Neuron (in vitro differentiated cells): ENCODE data around the gene EGFLAM.

Source experiments
- H2AFZ ChIP-seq: one replicate; pipeline ENCODE4 v1.6.1; 2013; ENCODE audit warnings: low read depth, mild to moderate bottlenecking, inconsistent platforms, low read length, moderate library complexity
- H3K27me3 ChIP-seq: one replicate; pipeline ENCODE4 v1.6.1; 2013; ENCODE audit warnings: low read length; ENCODE audit not compliant: insufficient read depth
- H3K36me3 ChIP-seq: one replicate; pipeline ENCODE4 v1.6.1; 2013; ENCODE audit warnings: low read length; ENCODE audit not compliant: insufficient read depth
- H3K4me1 ChIP-seq: one replicate; pipeline ENCODE4 v1.6.1; 2013; ENCODE audit warnings: low read length; ENCODE audit not compliant: insufficient read depth
- H3K4me3 ChIP-seq: 2 replicates; pipeline ENCODE4 v1.5.1; 2013; ENCODE audit warnings: mild to moderate bottlenecking, low read length, moderate library complexity
- H3K9me3 ChIP-seq: one replicate; pipeline ENCODE4 v1.6.1; 2013; ENCODE audit warnings: low read length

EGFLAM gene

DNA sequence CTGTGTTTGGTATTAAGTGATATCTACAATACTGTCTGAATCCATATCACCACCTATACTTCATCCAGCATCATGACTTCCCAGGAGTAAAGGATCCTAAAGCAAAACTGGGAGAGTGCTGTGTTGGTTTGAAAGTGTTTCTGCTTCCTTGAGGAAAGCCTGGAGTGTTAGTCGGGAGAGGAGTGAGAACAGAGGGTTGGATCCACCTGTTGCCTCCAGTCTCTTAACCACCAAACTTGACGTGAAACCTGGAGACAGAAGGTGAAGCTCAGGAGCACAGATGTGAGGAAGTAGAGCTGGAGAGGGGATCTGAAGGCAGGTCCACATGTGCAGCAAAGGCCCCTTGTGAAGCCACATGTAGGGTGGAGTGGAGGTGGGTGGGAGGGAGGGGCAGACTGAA is 88.2 kb downstream of the EGFLAM start:
- H2AFZ ChIP-seq: no peak overlapping the region
- no peak overlapping the region for H3K4me3 ChIP-seq
- no peaks in the 10 kb centered on the region for H3K9me3 ChIP-seq

GRCh38 chr5:38347040-38347763 is 88.8 kb downstream of the EGFLAM start:
- no peaks in the 10 kb centered on the region for H3K4me1 ChIP-seq
- H2AFZ ChIP-seq: no peak overlapping the region
- no peak overlapping the region for H3K4me3 ChIP-seq
- H3K27me3 ChIP-seq: no peaks in the 10 kb centered on the region
- H3K9me3 ChIP-seq: no peaks in the 10 kb centered on the region
- no peaks in the 10 kb centered on the region for H3K36me3 ChIP-seq

More for the DNA sequence above, 88.2 kb downstream of the EGFLAM start:
- Histone ChIP-seq H3K27me3 (no peaks in the 10 kb centered on the region), H3K36me3 (no peaks in the 10 kb centered on the region), H3K4me1 (no peaks in the 10 kb centered on the region)

DNA sequence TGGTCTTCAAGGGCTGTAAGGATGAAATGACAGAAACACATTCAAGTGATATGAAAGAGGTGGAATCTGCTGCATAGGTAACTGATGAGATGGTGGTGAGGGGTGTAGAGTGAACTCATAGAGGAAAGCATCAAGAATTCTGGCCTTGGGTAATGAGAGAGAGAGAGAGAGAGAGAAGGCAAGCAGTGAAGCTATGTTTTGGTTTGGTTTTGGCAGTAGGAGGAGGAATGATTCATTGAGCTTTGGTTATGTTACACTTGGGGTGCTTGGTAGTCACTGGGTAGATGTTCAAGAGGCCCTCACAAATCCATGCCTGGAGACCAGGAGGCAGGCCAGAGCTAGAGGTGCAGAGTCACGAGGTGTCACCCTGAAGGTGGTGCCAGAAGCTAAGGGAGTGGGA is 89.5 kb downstream of the EGFLAM start:
- Histone ChIP-seq H3K4me3 (no peak overlapping the region), H3K9me3 (no peaks in the 10 kb centered on the region), H3K36me3 (no peaks in the 10 kb centered on the region), H3K27me3 (no peaks in the 10 kb centered on the region), H3K4me1 (no peaks in the 10 kb centered on the region), H2AFZ (no peak overlapping the region)

GRCh38 chr5:38360323-38361061 is 102.1 kb downstream of the EGFLAM start:
- Histone ChIP-seq H3K4me1 (no peaks in the 10 kb centered on the region), H3K9me3 (no peaks in the 10 kb centered on the region), H3K36me3 (no peaks in the 10 kb centered on the region), H2AFZ (no peak overlapping the region), H3K4me3 (no peak overlapping the region), H3K27me3 (no peaks in the 10 kb centered on the region)

DNA sequence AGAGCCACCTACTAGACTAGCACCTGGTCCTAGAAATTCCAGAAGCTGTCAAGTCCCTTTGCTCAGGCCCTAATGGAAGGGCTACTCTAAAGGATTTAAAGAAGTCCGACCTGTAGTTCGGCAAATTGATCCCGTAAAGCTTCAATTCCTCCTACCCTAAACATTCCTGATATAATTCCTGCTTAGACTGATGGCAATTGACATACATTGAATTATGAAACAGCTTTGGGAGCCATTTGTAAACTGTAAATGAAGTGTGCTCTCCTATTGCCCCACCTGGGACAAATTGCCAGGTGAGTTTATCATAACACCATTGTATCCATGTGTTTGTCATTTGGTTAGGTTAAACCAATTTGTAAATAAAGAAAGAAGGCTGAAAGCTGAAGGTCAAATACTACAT is 104.4 kb downstream of the EGFLAM start:
- no peaks in the 10 kb centered on the region for H3K4me1 ChIP-seq
- no peak overlapping the region for H3K4me3 ChIP-seq
- H3K36me3 ChIP-seq: no peaks in the 10 kb centered on the region
- no peaks in the 10 kb centered on the region for H3K9me3 ChIP-seq
- no peaks in the 10 kb centered on the region for H3K27me3 ChIP-seq
- no peak overlapping the region for H2AFZ ChIP-seq

GRCh38 chr5:38364825-38365224 is 106.5 kb downstream of the EGFLAM start:
- no peaks in the 10 kb centered on the region for H3K27me3 ChIP-seq

DNA sequence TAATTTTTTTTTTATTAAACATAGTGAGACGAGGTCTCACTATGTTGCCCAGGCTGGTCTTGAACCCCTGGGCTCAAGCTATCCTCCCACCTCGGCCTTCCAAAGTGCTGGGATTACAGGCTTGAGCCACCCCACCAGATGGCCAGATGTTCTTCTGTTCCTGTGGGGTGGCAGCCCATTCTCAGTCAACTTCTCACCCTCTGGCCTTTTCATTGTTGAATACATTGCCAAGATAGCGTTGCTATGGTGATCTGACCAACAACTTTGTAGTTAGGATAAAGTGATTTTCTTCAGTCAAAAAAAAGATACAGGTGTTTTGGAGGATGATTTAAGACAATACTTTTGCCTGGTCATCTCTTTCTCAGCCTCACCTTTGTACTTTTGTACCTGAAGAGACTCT is 109.1 kb downstream of the EGFLAM start:
- no peaks in the 10 kb centered on the region for H3K9me3 ChIP-seq
- H3K4me1 ChIP-seq: no peaks in the 10 kb centered on the region
- H3K36me3 ChIP-seq: no peaks in the 10 kb centered on the region
- H3K27me3 ChIP-seq: no peaks in the 10 kb centered on the region
- H3K4me3 ChIP-seq: no peak overlapping the region
- H2AFZ ChIP-seq: no peak overlapping the region

More at GRCh38 chr5:38364825-38365224, 106.5 kb downstream of the EGFLAM start:
- H3K4me3 ChIP-seq: no peak overlapping the region
- H3K4me1 ChIP-seq: no peaks in the 10 kb centered on the region
- no peak overlapping the region for H2AFZ ChIP-seq
- H3K36me3 ChIP-seq: no peaks in the 10 kb centered on the region
- no peaks in the 10 kb centered on the region for H3K9me3 ChIP-seq

- H3K36me3 ChIP-seq: no peaks in the 10 kb centered on the region
- no peak overlapping the region for H2AFZ ChIP-seq
- no peaks in the 10 kb centered on the region for H3K27me3 ChIP-seq
- no peaks in the 10 kb centered on the region for H3K4me1 ChIP-seq
- H3K9me3 ChIP-seq: no peaks in the 10 kb centered on the region
- H3K4me3 ChIP-seq: no peak overlapping the region
These were observed 109.6 kb downstream of the EGFLAM start for GRCh38 chr5:38367966-38368365.

GRCh38 chr5:38369692-38370091 is 111.3 kb downstream of the EGFLAM start:
- Histone ChIP-seq H3K36me3 (no peaks in the 10 kb centered on the region), H2AFZ (no peak overlapping the region), H3K27me3 (no peaks in the 10 kb centered on the region), H3K9me3 (no peaks in the 10 kb centered on the region), H3K4me1 (no peaks in the 10 kb centered on the region), H3K4me3 (no peak overlapping the region)

DNA sequence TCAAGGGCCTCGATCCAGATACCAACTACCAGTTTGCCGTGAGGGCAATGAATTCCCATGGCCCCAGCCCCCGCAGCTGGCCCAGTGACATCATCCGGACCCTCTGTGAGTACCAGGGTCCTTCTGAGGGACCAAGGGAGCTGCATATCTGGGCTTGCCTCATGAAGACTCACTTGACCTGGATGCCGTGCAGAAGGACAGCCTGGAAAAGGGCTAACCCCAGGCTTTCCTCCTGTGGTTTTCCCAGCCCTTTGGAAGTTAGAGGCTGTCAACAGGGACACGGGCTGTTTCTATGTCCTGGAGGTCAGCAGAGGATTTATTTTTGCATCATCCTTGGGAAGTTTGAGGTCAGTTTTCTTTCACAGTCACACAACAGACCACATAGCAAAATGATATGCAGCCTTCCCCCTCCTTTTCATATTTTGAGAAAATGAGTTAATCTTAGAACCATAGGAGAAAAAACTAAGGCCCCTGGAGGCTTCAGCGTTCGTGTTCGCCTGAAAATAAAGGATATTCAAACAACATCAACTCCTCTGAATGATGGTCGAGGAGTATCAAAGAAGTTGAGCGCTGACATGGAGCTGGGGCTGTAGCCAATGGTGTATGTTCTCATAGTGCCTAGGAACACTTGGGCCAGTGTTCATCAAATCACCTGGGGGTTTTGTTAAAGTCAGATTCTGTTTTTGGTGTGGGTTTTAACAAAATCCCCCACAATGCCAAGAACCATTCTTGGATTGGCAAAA is 112.2 kb downstream of the EGFLAM start:
- no peak overlapping the region for H3K4me3 ChIP-seq
- H3K4me1 ChIP-seq: no peaks in the 10 kb centered on the region
- no peak overlapping the region for H2AFZ ChIP-seq
- H3K36me3 ChIP-seq: no peaks in the 10 kb centered on the region
- no peaks in the 10 kb centered on the region for H3K9me3 ChIP-seq
- H3K27me3 ChIP-seq: no peaks in the 10 kb centered on the region

DNA sequence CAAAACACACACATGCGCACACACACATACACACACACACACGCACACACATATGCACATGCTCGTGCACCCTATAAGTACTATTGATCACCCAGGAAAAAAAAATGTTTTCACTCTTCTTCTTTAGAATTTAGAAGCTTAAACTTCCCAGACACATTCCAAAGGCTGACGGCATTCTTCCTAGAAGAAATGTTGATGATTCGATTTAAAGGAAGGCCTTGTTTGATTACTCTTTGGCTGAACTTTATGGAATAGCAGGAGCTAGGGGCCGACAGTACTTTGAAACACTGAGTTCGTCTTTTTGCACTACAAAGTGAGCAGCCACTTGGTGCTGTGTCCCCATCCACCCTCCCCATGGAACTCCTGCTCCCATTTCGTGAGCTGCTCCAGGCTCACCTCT is 113.2 kb downstream of the EGFLAM start:
- H3K9me3 ChIP-seq: no peaks in the 10 kb centered on the region
- H3K4me1 ChIP-seq: no peaks in the 10 kb centered on the region
- no peaks in the 10 kb centered on the region for H3K27me3 ChIP-seq
- no peak overlapping the region for H3K4me3 ChIP-seq
- H2AFZ ChIP-seq: no peak overlapping the region
- H3K36me3 ChIP-seq: no peaks in the 10 kb centered on the region

- Histone ChIP-seq H3K4me3 (no peak overlapping the region), H3K9me3 (no peaks in the 10 kb centered on the region), H3K27me3 (no peaks in the 10 kb centered on the region), H3K36me3 (no peaks in the 10 kb centered on the region), H2AFZ (no peak overlapping the region), H3K4me1 (no peaks in the 10 kb centered on the region)
These were observed 115.4 kb downstream of the EGFLAM start for GRCh38 chr5:38373743-38374142.

DNA sequence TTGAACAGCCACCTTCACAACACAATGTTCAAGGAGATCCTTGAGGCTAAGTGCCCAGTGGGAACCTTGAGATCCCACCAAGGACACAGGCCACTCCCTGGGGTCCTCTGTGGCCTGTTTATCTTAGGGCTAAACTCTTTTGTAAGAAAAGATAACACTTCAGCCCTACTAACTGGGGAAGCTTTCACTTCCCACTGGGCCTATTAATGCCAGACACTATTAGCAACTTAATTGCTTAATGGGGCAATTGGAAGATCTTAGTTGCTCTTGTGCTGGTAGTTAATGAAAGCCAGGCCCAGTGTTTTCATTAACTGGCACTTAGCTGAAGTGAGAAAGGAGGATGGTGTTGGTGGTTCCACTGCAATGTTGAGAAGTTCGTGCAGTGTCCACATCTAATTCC is 117.1 kb downstream of the EGFLAM start:
- H3K27me3 ChIP-seq: no peaks in the 10 kb centered on the region
- no peak overlapping the region for H3K4me3 ChIP-seq
- peaks cover 7% of the 10 kb centered on the region for H3K4me1 ChIP-seq

More for the DNA sequence above, 117.1 kb downstream of the EGFLAM start:
- Histone ChIP-seq H3K9me3 (no peaks in the 10 kb centered on the region), H2AFZ (no peak overlapping the region), H3K36me3 (no peaks in the 10 kb centered on the region)
